GM10847 (cell line): ENCODE data around the gene VWA5B1.

Source experiments
- POLR2A ChIP-seq: IDR thresholded peaks from 2 replicates; pipeline ENCODE4 v1.6.1; 2011; ENCODE audit not compliant: insufficient read length; ENCODE audit errors: extremely low read depth

The VWA5B1 gene

GRCh38 chr1:20312310-20312709, 21.6 kb downstream of the VWA5B1 start:
- TF ChIP-seq POLR2A, result no peak

- no peak for TF ChIP-seq POLR2A
These were observed 22.1 kb downstream of the VWA5B1 start for GRCh38 chr1:20312818-20313217.

GRCh38 chr1:20317471-20317870, 26.8 kb downstream of the VWA5B1 start:
- no peak for TF ChIP-seq POLR2A

GRCh38 chr1:20318521-20318920, 27.8 kb downstream of the VWA5B1 start:
- no peak for TF ChIP-seq POLR2A

- TF ChIP-seq POLR2A, result no peak
These were observed 28.3 kb downstream of the VWA5B1 start for GRCh38 chr1:20318971-20319370.

- no peak for TF ChIP-seq POLR2A
These were observed 29.0 kb downstream of the VWA5B1 start for GRCh38 chr1:20319456-20320220.

- no peak for TF ChIP-seq POLR2A
These were observed 30.0 kb downstream of the VWA5B1 start for GRCh38 chr1:20320704-20321103.

GRCh38 chr1:20321573-20321972, 30.9 kb downstream of the VWA5B1 start:
- no peak for TF ChIP-seq POLR2A

GRCh38 chr1:20322081-20322824, 31.6 kb downstream of the VWA5B1 start:
- TF ChIP-seq POLR2A, result no peak

GRCh38 chr1:20322825-20323612, 32.3 kb downstream of the VWA5B1 start:
- TF ChIP-seq POLR2A, result no peak

- no peak for TF ChIP-seq POLR2A
These were observed 32.9 kb downstream of the VWA5B1 start for GRCh38 chr1:20323613-20323920.

- no peak for TF ChIP-seq POLR2A
These were observed 34.2 kb downstream of the VWA5B1 start for GRCh38 chr1:20324704-20325406.

- no peak for TF ChIP-seq POLR2A
These were observed 34.8 kb downstream of the VWA5B1 start for GRCh38 chr1:20325407-20325843.

GRCh38 chr1:20325844-20326420, 35.3 kb downstream of the VWA5B1 start:
- no peak for TF ChIP-seq POLR2A

- TF ChIP-seq POLR2A, result no peak
These were observed 36.8 kb downstream of the VWA5B1 start for GRCh38 chr1:20327467-20327866.
